ENCODE measurements around the gene SPRR1A. TPM values are rescaled to one million over a fixed set of nuclear protein-coding genes. Genes with fewer than 3 reads are reported as not detected.
"Not testable (repeated sequence)": the region's sequence is repeated elsewhere in the genome, so short reads cannot be mapped to it uniquely, and the experiment has no call there.

SPRR1A gene
- total RNA-seq, 1 donor from 2014 or later = not detected

GRCh38 chr1:152972196-152972886 is 11.5 kb upstream of the SPRR1A start:
- no peak for DNase-seq (ENCODE audit: low spot score)

GRCh38 chr1:152976688-152977087 is 7.2 kb upstream of the SPRR1A start:
- no peak for DNase-seq (ENCODE audit: low spot score)

- no peak for DNase-seq (ENCODE audit: low spot score)
Measured at GRCh38 chr1:152977614-152978013, 6.3 kb upstream of the SPRR1A start.

- DNase-seq (ENCODE audit: low spot score) = no peak
Measured at GRCh38 chr1:152980676-152981075, 3.2 kb upstream of the SPRR1A start.

GRCh38 chr1:152981146-152981871 is 2.6 kb upstream of the SPRR1A start:
- DNase-seq (ENCODE audit: low spot score) = no peak

- DNase-seq (ENCODE audit: low spot score) = no peak
Measured at GRCh38 chr1:152982076-152982475, 1.8 kb upstream of the SPRR1A start.

- DNase-seq (ENCODE audit: low spot score) = no peak
Measured at GRCh38 chr1:152983234-152983633, 647 bp upstream of the SPRR1A start.

- DNase-seq (ENCODE audit: low spot score) = no peak
Measured at GRCh38 chr1:152986578-152986977, 2.7 kb downstream of the SPRR1A start.

GRCh38 chr1:152993186-152993585 is 9.3 kb downstream of the SPRR1A start:
- no peak for DNase-seq (ENCODE audit: low spot score)

- DNase-seq (ENCODE audit: low spot score) = no peak
Measured at GRCh38 chr1:152995842-152996241, 12.0 kb downstream of the SPRR1A start.

- DNase-seq (ENCODE audit: low spot score) = no peak
Measured at GRCh38 chr1:152996633-152997400, 12.9 kb downstream of the SPRR1A start.

GRCh38 chr1:152997901-152998300 is 14.0 kb downstream of the SPRR1A start:
- DNase-seq (ENCODE audit: low spot score) = no peak

GRCh38 chr1:152998476-152998875 is 14.6 kb downstream of the SPRR1A start:
- no peak for DNase-seq (ENCODE audit: low spot score)

- no peak for DNase-seq (ENCODE audit: low spot score)
Measured at GRCh38 chr1:152999818-153000217, 15.9 kb downstream of the SPRR1A start.

GRCh38 chr1:153000294-153000693 is 16.4 kb downstream of the SPRR1A start:
- no peak for DNase-seq (ENCODE audit: low spot score)

- no peak for DNase-seq (ENCODE audit: low spot score)
Measured at GRCh38 chr1:153001382-153001781, 17.5 kb downstream of the SPRR1A start, which contains the start of gene SPRR3. SPRR3 (plus strand) TSS chr1:153001749; CDS start chr1:153003021, 1,272 bp downstream.

- not testable (repeated sequence) for DNase-seq (ENCODE audit: low spot score)
Measured at GRCh38 chr1:153011235-153011758, 27.4 kb downstream of the SPRR1A start.

GRCh38 chr1:153021829-153022228 is 37.9 kb downstream of the SPRR1A start:
- DNase-seq (ENCODE audit: low spot score) = not testable (repeated sequence)

- not testable (repeated sequence) for DNase-seq (ENCODE audit: low spot score)
Measured at GRCh38 chr1:153022340-153022739, 38.5 kb downstream of the SPRR1A start.

- no peak for DNase-seq (ENCODE audit: low spot score)
Measured at GRCh38 chr1:153023109-153023508, 39.2 kb downstream of the SPRR1A start.

GRCh38 chr1:153024413-153024812 is 40.5 kb downstream of the SPRR1A start:
- DNase-seq (ENCODE audit: low spot score) = no peak

- no peak for DNase-seq (ENCODE audit: low spot score)
Measured at GRCh38 chr1:153025797-153026196, 41.9 kb downstream of the SPRR1A start.
